Measurements from ENCODE around the gene TRIM36.
A peak's percentile ranks its signal among the peaks of the same experiment; 100 is the strongest.

TRIM36 gene

GRCh38 chr5:115189866-115190265 is 20.2 kb upstream of the TRIM36 start:
- TF ChIP-seq CTCF (IDR thresholded peaks at IDR 0.05; ENCODE audit: poor library complexity, severe bottlenecking) = no peak
- no peaks in the 10 kb centered on the region for H3K36me3 ChIP-seq (ENCODE audit: low read depth)
- no peak overlapping the region for H3K4me3 ChIP-seq (ENCODE audit: severe bottlenecking)
- no peaks in the 10 kb centered on the region for H3K27me3 ChIP-seq (ENCODE audit: insufficient read depth, poor library complexity, severe bottlenecking)
- H3K4me1 ChIP-seq (ENCODE audit: insufficient read depth, poor library complexity, severe bottlenecking) = no peaks in the 10 kb centered on the region
- H3K9me3 ChIP-seq (ENCODE audit: severe bottlenecking) = no peaks in the 10 kb centered on the region
- DNase-seq (ENCODE audit: low spot score) (no peak), ATAC-seq (ENCODE audit: low read depth) (no peak)
- no peak overlapping the region for H3K27ac ChIP-seq (ENCODE audit: poor library complexity, severe bottlenecking)

DNA sequence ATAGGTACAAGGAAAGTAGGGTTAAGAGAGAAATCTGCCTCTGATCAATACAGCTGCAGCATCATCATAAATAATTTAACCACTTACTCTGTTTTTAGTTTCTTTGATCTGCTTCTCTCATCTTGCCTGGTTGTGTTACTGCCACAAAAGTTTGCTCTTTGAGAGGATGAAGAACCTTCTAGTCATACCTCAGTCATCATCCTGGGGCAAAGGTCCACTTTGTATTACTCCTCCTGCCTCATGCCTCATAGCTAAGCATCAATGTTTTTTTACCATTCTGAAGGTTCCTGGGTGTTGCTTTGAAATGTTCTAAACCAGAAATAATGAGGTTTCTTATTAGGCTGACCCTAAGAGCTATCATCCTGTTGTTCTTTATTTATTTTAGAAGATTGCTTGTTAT is 17.1 kb upstream of the TRIM36 start:
- peak; percentile 21; the same call in 1 of the 3 replicates for ATAC-seq (ENCODE audit: low read depth)
- Histone ChIP-seq H3K36me3 (ENCODE audit: low read depth) (0 out of 2 replicates have a peak, but pooled peaks cover 4% of the 10 kb centered on the region), H3K27me3 (ENCODE audit: insufficient read depth, poor library complexity, severe bottlenecking) (peaks cover 29% of the 10 kb centered on the region), H3K4me3 (ENCODE audit: severe bottlenecking) (no peak overlapping the region), H3K9me3 (ENCODE audit: severe bottlenecking) (peaks cover under 1% of the 10 kb centered on the region), H3K4me1 (ENCODE audit: insufficient read depth, poor library complexity, severe bottlenecking) (no peaks in the 10 kb centered on the region), H3K27ac (ENCODE audit: poor library complexity, severe bottlenecking) (no peak overlapping the region)
- no peak for TF ChIP-seq CTCF (IDR thresholded peaks at IDR 0.05; ENCODE audit: poor library complexity, severe bottlenecking)
- DNase-seq (ENCODE audit: low spot score) = no peak

DNA sequence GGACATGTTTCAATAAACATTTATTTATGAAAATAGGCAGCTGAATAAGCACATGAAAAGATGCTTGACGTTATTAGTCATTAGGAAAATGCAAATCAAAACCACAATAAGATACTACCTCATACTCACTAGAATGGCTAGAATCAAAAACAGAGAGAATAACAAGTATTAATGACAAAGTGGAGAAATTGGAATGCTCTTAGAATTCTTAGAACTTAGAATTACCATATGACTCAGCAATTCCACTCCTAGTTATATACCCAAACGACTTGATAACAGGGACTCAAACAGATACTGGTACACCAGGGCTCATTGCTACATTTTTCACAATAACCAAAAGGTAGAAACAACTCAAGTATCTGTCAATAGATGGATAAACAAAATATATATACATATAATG is 15.1 kb upstream of the TRIM36 start:
- H3K9me3 ChIP-seq (ENCODE audit: severe bottlenecking) = peaks cover 2% of the 10 kb centered on the region
- TF ChIP-seq CTCF (IDR thresholded peaks at IDR 0.05; ENCODE audit: poor library complexity, severe bottlenecking) = no peak
- H3K36me3 ChIP-seq (ENCODE audit: low read depth) = 0 out of 2 replicates have a peak, but pooled peaks cover 4% of the 10 kb centered on the region
- ATAC-seq (ENCODE audit: low read depth) (no peak), DNase-seq (ENCODE audit: low spot score) (no peak)
- peaks cover 49% of the 10 kb centered on the region for H3K27me3 ChIP-seq (ENCODE audit: insufficient read depth, poor library complexity, severe bottlenecking)
- H3K4me1 ChIP-seq (ENCODE audit: insufficient read depth, poor library complexity, severe bottlenecking) = peaks cover 3% of the 10 kb centered on the region
- H3K4me3 ChIP-seq (ENCODE audit: severe bottlenecking) = no peak overlapping the region
- H3K27ac ChIP-seq (ENCODE audit: poor library complexity, severe bottlenecking) = no peak overlapping the region

- H3K4me3 ChIP-seq (ENCODE audit: severe bottlenecking) = no peak overlapping the region
- no peak for DNase-seq (ENCODE audit: low spot score)
- no peak for ATAC-seq (ENCODE audit: low read depth)
- H3K9me3 ChIP-seq (ENCODE audit: severe bottlenecking) = peaks cover 2% of the 10 kb centered on the region
- H3K36me3 ChIP-seq (ENCODE audit: low read depth) = 0 out of 2 replicates have a peak, but pooled peaks cover 4% of the 10 kb centered on the region
- H3K27me3 ChIP-seq (ENCODE audit: insufficient read depth, poor library complexity, severe bottlenecking) = peaks cover 79% of the 10 kb centered on the region
- no peak overlapping the region for H3K27ac ChIP-seq (ENCODE audit: poor library complexity, severe bottlenecking)
- H3K4me1 ChIP-seq (ENCODE audit: insufficient read depth, poor library complexity, severe bottlenecking) = peaks cover 3% of the 10 kb centered on the region
- no peak for TF ChIP-seq CTCF (IDR thresholded peaks at IDR 0.05; ENCODE audit: poor library complexity, severe bottlenecking)
These were observed 12.0 kb upstream of the TRIM36 start for GRCh38 chr5:115181757-115182156.

DNA sequence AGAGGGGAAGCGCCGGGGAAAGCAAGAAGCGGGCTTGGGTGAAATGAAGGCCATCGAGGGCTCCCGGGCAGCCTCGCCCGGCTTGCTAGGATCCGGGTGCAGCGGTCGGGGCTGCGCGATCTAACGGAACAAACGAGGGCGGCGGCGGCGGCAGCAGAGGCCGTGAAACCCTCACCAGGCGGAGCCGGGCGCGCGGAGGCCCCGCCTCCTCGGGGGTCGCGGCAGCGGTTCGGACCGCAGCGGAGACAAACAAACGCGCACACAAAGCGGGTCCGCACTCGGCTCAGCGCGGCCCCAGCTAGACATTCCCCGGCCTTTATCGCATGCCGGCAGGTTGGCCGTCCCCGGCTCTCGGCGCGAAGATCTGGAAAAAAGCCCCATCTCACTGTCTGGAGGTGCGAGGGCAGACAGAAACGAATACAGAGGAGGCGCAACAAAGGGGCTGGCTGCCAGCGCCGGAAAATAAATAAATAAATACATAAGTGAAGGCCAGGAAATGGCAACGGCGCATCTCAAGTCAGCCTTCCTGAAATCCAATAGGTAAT is 10.5 kb upstream of the TRIM36 start:
- H3K9me3 ChIP-seq (ENCODE audit: severe bottlenecking) = peaks cover 2% of the 10 kb centered on the region
- 0 out of 2 replicates have a peak, but pooled peaks cover 4% of the 10 kb centered on the region for H3K36me3 ChIP-seq (ENCODE audit: low read depth)
- no peak overlapping the region for H3K27ac ChIP-seq (ENCODE audit: poor library complexity, severe bottlenecking)
- peak overlapping the region; percentile 21 for H3K4me3 ChIP-seq (ENCODE audit: severe bottlenecking)
- peak; percentile 66 for ATAC-seq (ENCODE audit: low read depth)
- H3K27me3 ChIP-seq (ENCODE audit: insufficient read depth, poor library complexity, severe bottlenecking) = peaks cover 90% of the 10 kb centered on the region
- DNase-seq (ENCODE audit: low spot score) = no peak
- TF ChIP-seq CTCF (IDR thresholded peaks at IDR 0.05; ENCODE audit: poor library complexity, severe bottlenecking) = no peak
- H3K4me1 ChIP-seq (ENCODE audit: insufficient read depth, poor library complexity, severe bottlenecking) = peaks cover 3% of the 10 kb centered on the region
